ENCODE data around the gene HOXD11. TPM values are rescaled to one million over a fixed set of nuclear protein-coding genes. Genes with fewer than 3 reads are reported as not detected.

Gene HOXD11
- total RNA-seq, 2 experiments from 2014 or later, result not detected

DNA sequence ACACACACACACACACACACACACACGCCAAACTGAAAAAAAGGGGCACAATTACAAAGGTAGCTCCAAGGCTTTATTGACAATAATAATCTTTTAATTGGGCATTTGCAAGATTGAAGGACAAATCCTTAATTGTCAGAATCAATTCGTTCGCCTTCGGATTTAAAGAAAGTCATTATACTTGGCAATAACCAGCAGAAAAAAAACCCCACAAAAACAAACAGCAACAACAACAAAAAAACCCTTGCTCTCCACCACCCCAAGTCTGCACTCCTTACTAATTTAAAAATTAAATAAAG, 20.6 kb downstream of the HOXD11 start:
- CTCF ChIA-PET, result interaction anchor here (1.0 to 2.8 kb wide), 12 partner anchors 14 to 1033 kb away, joined by 3 to 19 read pairs (median 4); no protein-coding TSS in a partner anchor
- POLR2A ChIA-PET, result interaction anchor here (1.2 kb wide), 1 partner anchor 327 kb away, joined by 3 read pairs; no protein-coding TSS in a partner anchor

DNA sequence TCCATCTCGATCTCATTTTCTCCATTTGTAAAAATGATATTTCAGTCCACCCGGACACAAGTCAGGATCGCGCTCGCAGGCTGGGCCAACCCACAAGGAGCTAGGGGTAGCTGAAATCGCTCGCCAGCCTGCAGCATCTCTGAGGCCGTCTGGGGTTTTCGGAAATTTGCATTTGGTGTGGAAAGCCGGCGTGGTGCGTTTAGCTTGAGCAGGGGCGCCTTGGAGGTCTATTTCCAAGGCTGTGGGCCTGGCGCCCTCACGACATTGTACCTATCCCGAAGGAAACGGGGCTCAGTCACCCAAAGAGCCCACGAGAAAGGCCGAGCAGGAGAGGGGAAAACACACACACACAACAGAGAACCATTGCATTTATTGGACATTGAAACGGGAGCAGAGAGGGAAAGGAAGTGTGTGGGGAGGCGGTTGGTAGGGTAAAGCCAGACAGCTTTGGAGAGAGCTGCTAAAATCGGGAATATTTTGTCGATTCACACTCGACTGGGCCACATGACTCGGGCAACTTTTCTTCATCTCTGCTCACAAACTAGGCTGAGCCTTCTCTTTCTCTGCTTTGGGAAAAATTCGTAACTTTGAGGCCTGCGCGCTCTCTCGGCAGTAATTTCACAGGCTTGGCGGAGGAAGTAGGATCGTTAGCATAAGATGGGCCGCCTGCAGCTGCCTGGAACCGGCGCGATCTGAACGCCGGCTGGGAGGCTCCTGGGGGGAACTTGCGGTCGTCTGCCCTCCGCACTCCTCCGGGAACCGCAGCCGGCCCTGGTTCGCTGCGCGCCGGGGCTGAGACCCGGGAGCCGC, 21.3 kb downstream of the HOXD11 start:
- CTCF ChIA-PET, result interaction anchor here (0.9 to 2.8 kb wide), 8 partner anchors 12 to 1019 kb away, joined by 3 to 16 read pairs (median 4); no protein-coding TSS in a partner anchor
- POLR2A ChIA-PET, result no interaction called here

DNA sequence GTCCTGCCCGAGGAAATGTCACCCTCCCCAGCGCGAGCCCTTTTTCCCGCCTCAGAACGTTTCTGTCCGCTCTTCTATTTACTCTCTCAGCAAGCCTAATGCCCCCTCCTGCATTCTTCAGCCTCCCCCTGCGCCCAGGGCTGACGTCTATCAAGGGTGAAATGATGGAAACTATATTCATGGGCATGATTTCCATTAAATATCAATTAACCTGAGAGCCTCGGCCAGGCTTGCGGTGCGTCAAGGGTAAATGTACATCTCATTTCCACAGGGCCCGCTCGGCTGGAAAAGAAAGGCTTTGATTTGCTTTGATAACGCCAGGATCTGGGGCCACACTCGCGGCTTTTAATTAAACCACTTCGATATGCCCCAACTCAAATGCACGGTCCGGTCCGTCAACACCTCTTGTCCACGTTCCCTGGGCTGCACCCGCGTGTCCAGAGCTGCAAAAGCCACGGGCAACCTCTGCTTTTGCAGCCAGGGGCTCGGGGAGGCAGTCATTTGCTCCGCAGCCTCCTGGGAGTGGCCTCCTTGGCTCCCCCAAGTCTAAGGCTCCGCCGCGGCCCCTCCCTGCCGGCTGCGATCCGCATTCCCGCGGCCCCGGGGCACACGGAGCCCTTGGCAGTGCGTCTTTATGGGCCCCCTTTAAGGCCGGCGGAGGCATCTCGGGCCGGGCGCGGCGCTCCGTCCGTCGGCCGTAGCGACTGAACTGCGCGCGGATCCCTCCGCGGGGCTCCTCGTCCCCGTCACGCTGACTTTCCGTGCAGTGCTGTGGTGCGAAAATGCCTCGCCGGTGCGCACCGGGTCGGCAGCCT, 22.1 kb downstream of the HOXD11 start, which contains the start of gene HOXD8:
Gene HOXD8 (plus strand): TSS at position 724 of the 815 bp plus-strand sequence. CDS start 662 bp downstream, outside the sequence.
- CTCF ChIA-PET, result interaction anchor here (0.9 to 2.8 kb wide), 3 partner anchors 11 to 523 kb away, joined by 4 to 16 read pairs (median 6); no protein-coding TSS in a partner anchor
- POLR2A ChIA-PET, result no interaction called here

DNA sequence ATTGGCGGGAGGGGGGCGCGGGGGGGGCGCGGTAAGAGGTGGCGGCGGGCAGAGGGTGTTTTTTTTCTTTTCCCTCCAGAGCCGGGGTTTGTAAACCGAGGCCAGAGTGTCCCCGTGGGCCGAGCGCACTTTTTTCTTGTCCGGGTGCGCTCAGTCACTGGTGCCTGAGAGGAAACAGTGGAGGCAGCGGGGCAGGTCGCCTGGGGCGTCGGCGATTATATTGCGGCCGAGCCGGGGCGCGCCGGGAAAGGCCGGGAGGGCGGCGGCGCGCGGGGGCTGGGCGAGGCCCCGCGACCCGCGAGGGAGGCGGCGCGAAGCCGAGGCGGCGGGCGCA, 22.7 kb downstream of the HOXD11 start:
- ChIA-PET CTCF (interaction anchor here (1.8 kb wide), 1 partner anchor 11 kb away, joined by 6 read pairs; no protein-coding TSS in a partner anchor), POLR2A (no interaction called here)

DNA sequence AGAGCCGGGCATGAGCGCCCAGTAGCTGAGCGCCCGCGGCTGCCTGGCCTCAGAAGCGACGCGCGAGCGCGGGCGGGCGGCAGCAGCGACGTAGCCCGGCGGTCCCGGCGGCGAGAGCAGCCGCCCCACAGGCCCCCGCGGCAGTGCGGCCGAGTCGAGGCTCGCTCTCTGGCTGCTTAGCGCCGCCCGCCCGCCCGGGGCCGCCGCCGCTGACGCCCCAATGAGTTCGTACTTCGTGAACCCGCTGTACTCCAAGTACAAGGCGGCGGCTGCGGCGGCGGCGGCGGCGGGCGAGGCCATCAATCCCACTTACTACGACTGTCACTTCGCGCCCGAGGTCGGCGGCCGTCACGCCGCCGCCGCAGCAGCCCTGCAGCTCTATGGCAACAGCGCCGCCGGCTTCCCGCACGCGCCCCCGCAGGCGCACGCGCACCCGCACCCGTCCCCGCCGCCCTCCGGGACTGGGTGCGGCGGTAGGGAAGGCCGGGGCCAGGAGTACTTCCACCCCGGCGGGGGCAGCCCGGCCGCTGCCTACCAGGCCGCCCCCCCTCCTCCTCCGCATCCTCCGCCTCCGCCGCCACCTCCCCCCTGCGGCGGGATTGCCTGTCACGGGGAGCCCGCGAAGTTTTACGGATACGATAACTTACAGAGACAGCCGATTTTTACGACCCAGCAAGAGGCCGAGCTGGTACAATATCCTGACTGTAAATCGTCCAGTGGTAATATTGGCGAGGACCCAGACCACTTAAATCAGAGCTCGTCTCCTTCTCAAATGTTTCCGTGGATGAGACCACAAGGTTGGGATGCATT, 23.3 kb downstream of the HOXD11 start:
- POLR2A ChIA-PET, result no interaction called here
- CTCF ChIA-PET, result interaction anchor here (1.2 kb wide), 1 partner anchor 10 kb away, joined by 5 read pairs; no protein-coding TSS in a partner anchor

DNA sequence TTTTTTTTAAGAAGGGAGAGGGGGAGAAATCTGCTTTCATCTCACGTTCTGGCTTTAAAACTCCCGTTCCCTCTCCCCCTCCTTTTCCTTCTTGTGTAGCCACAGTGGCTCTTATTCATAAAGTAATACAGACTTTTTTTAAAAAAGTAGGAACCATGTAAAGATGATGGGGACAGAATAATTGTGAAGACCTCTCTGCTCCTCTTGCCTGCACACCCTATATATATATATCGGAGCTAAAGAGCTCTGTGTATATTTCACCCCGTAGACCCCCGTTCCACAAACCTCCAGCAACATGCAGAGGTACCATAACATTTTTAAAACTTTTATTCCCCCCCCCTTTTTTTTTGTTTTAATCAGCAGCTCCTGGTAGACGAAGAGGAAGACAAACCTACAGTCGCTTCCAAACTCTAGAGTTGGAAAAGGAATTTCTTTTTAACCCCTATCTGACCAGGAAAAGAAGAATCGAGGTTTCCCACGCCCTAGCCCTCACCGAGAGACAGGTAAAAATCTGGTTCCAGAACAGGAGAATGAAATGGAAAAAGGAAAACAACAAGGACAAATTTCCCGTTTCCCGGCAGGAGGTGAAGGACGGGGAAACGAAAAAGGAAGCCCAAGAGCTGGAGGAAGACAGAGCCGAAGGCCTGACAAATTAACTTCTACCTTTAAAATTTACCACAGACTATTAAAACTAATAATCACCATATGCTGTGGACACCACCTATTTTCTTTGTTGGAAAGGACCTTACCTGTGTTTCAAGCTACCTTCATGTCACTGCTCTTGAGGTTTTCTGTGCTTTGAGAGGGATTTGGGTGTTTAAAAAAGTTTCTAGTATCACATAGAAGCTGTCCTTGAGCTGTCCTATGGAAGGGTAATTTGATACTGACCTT, 24.1 kb downstream of the HOXD11 start:
- POLR2A ChIA-PET, result no interaction called here

DNA sequence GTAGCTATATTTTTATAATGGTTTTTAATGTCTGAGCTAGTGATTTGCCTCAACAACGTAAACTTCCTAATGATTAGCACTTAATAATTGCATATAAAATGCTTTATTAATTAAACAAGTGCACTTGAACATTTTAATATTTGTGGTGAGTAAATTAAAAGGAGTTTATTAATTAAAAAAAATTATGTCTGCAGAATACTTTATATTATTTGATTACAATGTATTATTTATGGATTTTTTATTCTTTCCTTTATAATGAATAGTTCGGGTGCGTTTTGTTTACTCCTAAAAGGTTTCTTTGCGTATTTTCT, 24.7 kb downstream of the HOXD11 start:
- ChIA-PET POLR2A (no interaction called here), CTCF (interaction anchor here (0.7 to 1.2 kb wide), 4 partner anchors 8 to 520 kb away, joined by 3 read pairs; no protein-coding TSS in a partner anchor)

More for the DNA sequence above, 24.1 kb downstream of the HOXD11 start:
- CTCF ChIA-PET, result interaction anchor here (0.7 to 1.2 kb wide), 4 partner anchors 9 to 521 kb away, joined by 3 to 5 read pairs (median 3); no protein-coding TSS in a partner anchor

DNA sequence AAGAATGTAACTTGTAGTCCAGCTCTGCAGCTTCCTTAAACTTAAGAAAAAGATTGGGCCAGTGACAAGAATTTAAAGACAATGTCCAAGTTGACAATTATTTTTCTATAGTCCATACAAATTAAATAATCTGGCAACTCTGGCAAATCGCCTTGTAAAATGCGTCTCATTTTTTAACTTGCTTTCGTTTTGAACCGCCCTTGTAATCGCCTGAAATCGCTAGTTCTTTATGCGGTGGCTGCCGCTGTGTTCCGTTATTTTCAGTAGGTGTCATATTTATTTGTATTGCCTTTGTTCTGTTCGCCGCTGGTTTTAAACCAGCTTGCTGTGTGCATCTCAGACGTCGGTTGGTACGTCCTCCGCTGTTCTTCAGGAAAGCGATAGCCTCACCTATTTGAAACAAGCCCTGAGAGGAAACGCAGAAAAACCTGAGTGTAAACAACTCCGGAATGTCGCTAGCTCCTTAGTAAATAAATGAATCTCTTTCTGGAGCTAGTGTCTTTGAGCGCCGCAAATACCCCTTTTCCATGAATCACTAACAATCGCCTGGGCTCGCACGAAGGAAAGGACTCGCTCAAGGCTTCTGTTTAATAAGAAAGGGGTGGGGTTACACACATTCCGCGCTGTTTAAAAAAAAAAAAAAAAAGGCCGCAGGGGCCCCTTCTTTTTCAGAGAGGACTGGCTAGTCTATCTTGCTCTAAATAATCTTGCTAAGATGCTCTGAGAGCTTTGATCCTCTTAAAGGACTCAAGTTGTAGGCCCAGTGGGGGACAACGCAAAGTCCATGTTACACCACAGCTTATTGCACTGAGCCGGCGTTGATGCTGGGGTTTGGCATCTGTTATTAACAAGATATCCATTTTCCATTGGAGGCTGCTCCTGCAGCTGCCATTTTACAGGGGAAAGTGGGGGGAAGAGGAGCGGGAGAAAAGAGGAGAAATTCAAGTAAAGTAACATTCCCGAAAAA, 25.4 kb downstream of the HOXD11 start:
- ChIA-PET CTCF (interaction anchor here (0.7 to 1.2 kb wide), 4 partner anchors 8 to 1016 kb away, joined by 3 to 4 read pairs (median 3); no protein-coding TSS in a partner anchor), POLR2A (no interaction called here)

DNA sequence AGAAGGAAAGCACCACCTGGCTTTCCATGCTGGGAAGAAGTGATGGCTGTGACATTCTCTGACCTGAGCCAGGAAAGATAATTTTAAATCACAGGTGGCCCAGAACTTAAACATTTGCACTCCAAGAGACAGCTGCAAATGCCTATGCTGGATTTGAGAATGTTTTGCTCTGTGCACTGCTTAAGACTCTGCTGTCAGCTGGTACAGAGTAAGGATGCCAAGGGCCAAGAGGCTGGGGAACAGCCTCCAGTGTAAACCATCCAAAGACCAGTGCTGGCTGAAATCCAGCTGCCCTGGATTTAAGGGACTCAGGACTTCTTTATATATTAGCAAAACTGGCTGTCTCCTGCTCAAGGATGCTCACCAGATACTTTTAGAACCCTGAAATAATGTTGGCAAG, 26.3 kb downstream of the HOXD11 start:
- POLR2A ChIA-PET, result no interaction called here
- CTCF ChIA-PET, result interaction anchor here (0.7 to 0.8 kb wide), 2 partner anchors 521 to 1015 kb away, joined by 3 to 4 read pairs; no protein-coding TSS in a partner anchor

DNA sequence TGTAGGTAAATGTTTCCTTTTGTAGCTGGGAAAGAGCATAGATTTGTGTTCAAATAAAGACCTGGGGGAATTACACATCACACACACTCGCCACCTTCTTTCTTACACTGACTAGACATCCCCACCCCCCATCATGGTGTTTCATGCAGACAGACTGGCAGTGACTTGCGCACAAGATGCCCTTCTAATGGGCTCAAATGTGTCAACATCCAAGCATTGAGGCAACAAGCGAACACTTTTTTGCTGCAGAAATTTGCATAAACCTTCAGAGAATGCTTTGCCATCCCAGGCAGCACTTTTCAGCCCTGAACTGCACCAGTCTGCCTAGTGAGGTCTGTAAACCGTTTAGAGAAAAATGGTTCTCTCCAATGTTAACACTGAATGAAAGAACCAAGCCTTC, 27.0 kb downstream of the HOXD11 start:
- ChIA-PET CTCF (no interaction called here), POLR2A (no interaction called here)

DNA sequence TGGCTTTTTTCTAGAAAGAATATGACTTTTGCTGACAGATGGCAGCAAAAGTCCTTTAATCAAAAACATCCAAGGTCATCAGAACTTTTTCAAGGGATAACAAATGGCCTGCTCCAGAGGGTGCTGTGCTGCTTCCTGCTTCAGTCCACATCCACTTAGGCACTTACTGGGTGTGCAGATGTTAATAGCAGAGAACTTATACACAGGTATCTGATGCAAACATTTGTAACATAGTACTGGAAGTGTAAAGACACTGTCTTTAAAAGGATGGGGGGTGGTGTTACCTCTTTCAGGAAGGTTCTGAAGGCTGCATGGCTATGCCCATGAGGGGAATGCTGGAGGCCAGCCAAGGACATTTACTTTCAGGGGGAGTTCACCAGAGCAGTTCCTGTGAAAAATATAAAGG, 28.0 kb downstream of the HOXD11 start:
- ChIA-PET CTCF (interaction anchor here (1.3 kb wide), 1 partner anchor 504 kb away, joined by 4 read pairs; no protein-coding TSS in a partner anchor), POLR2A (no interaction called here)

DNA sequence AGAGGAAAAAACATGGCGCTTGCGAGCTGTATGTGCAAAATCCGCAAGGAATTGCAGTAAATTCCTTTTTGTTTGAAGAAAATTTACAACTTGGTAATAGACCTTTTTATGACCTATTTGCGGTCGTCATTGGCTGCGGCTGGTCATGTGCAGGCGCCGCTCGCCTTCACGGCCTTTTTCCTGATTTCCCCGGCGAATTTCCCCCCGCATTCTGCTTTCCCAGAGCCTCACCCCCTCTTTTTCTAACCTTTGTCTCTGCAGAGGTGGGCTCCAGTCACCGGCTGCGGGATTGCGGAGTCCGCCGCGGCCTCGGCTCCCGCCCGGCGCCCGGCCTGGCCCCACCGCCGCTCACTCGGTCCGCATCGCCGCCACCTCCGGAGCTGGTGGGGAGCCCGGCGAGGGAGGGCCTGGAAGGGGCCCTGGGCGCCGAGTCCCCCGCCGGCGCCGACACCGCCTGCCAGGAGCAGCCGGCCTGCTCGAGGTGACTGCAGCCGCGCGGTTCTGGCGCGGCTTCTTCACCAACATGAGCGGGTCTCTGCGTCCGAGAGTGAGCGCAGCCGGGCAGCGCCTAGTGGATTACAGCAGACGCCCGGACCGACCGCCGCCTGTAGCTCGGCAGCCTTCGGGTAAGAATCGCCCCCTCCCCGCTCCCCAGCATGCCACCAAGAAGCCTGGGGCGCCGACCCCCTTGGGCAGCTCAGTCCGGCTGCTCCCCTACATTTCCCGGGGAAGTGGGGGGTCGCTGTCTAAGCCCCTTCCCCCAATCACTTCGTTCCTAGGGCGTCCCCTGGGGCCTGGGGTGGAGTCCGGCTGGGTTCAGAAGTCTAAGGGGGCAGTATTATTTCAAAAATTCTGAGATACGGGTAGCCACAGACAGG, 29.5 kb downstream of the HOXD11 start:
- CTCF ChIA-PET, result interaction anchor here (1.3 kb wide), 1 partner anchor 502 kb away, joined by 4 read pairs; no protein-coding TSS in a partner anchor
- POLR2A ChIA-PET, result no interaction called here

DNA sequence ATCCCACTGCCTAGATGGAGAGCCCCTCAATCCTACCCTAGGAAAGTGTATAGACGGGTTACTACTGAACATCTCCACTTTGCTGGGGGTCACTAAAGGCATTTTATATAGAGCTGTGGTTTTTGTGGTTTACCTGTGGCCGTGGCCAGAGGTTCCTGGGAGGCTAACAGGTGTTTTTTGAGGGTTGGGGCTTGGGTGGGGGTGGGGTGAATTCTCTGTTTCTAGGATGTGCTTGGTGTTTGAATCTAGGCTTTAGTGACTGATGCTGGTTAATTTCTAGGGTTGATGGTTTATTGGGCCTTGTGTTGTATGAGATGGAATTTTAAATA, 30.1 kb downstream of the HOXD11 start:
- POLR2A ChIA-PET, result no interaction called here
- CTCF ChIA-PET, result no interaction called here

DNA sequence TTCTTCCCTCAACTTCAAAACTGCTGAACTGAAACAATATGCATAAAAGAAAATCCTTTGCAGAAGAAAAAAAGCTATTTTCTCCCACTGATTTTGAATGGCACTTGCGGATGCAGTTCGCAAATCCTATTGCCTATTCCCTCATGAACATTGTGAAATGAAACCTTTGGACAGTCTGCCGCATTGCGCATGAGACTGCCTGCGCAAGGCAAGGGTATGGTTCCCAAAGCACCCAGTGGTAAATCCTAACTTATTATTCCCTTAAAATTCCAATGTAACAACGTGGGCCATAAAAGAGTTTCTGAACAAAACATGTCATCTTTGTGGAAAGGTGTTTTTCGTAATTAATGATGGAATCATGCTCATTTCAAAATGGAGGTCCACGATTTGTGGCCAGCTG, 30.8 kb downstream of the HOXD11 start:
- ChIA-PET CTCF (interaction anchor here (3.6 kb wide), 1 partner anchor 317 kb away, joined by 24 read pairs; no protein-coding TSS in a partner anchor), POLR2A (no interaction called here)

DNA sequence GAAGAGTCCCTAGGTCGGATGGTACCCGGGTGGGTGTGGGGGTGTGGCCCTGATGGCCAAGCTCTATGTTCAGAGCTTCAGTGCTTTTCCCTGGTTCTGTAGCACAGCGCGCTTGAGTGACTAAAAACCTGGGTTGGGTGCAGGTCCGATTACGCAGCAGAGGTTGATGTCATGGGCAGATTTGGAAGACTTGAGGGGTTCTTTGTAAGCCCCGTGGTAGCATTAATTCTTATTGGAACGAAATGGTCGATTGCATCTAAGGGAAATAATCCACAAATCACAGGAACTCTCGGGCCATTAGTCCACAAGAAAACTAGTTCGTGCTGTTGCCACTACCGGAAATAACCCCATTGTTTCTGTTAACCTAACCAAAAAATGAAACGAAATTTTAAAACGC, 31.4 kb downstream of the HOXD11 start:
- CTCF ChIA-PET, result interaction anchor here (3.6 kb wide), 1 partner anchor 317 kb away, joined by 24 read pairs; no protein-coding TSS in a partner anchor
- POLR2A ChIA-PET, result no interaction called here

DNA sequence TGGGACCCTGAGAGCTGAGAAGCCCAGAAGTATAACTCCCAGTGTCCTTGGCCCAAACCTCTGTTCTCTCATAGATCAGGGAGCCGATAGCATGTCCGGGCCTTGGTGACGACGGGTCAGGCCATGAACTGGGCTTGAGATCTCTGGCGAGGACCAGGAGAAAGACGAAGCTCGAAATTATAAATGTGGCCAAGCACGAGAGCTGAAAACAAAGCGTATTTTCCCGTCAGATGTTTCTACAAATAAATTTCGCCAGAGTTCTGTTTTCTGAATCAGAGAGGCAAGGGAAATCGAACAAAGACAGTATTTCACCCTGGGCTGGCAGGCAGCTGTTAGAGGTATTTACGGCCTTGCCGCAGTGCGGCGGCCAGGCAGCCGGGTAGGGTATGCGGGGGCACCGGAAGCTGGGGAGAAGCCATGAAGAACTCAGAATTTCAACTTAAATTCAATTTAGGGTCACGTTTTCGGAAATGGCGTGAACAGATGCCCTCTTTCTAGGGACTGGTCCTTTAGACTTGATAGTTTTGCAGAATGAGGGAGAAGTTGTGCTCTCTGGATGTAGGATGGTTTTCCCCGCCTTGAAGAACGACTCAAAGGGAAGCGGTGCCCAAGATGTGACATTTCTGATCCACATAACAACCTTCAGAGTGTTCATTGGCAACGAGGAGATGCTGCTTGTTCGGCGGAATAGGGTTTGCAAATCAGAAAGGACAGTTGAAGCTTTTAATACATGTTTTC, 32.0 kb downstream of the HOXD11 start:
- ChIA-PET POLR2A (no interaction called here), CTCF (interaction anchor here (1.6 to 3.6 kb wide), 3 partner anchors 29 to 415 kb away, joined by 4 to 24 read pairs (median 4); no protein-coding TSS in a partner anchor)

All from activated CD8-positive, alpha-beta memory T cell treated with anti-CD3 and anti-CD28 coated beads for 36 hours (primary cell).